Measurements from ENCODE around the gene OAS3. TPM values are rescaled to one million over a fixed set of nuclear protein-coding genes. Genes with fewer than 3 reads are reported as not detected.
"Not testable (repeated sequence)": the region's sequence is repeated elsewhere in the genome, so short reads cannot be mapped to it uniquely, and the experiment has no call there.

Gene OAS3
- total and polyA plus RNA-seq, 4 experiments from 2014 or later = 14.4 to 31.3 (median 21.4) TPM

GRCh38 chr12:112919121-112919520 lies 19.2 kb upstream of the OAS3 start:
- DNase-seq = no peak
- Mint-ChIP-seq H3K27ac (no peak overlapping the region), H3K4me3 (no peak overlapping the region), H3K9me3 (peaks cover 0 to 7% (median 3%) of the 10 kb centered on the region in 8 donors), H3K4me1 (peaks cover 8 to 12% (median 9%) of the 10 kb centered on the region in 4 donors), H3K27me3 (no peaks in the 10 kb centered on the region), H3K36me3 (peaks cover 79% of the 10 kb centered on the region in 2 donors)
- ChIA-PET CTCF (ENCODE audit: partially characterized antibody) (interaction anchor here (1.8 to 2.2 kb wide), 2 partner anchors 19 to 74 kb away, joined by 6 to 7 read pairs; no protein-coding TSS in a partner anchor), POLR2A (ENCODE audit: partially characterized antibody) (interaction anchor here (0.7 kb wide), 1 partner anchor 19 kb away, joined by 3 read pairs; no protein-coding TSS in a partner anchor)
- intact Hi-C loops (cut with micrococcal nuclease) = no loop called here
- Histone ChIP-seq H3K27me3 (ENCODE audit: insufficient read depth, low read length) (no peaks in the 10 kb centered on the region), H3K4me1 (ENCODE audit: insufficient read depth, low read length) (no peaks in the 10 kb centered on the region), H3K4me3 (ENCODE audit: low read length in 2 of 2) (no peak overlapping the region), H3K27ac (ENCODE audit: low read depth, low read length) (no peak overlapping the region), H3K9me3 (ENCODE audit: control insufficient read depth in 1 of 2, low read length in 2 of 2) (no peaks in the 10 kb centered on the region), H3K36me3 (ENCODE audit: insufficient read depth, low read length) (peaks cover 47% of the 10 kb centered on the region)

GRCh38 chr12:112924986-112925385 lies 13.3 kb upstream of the OAS3 start:
- H3K27me3 ChIP-seq (ENCODE audit: insufficient read depth, low read length) = no peaks in the 10 kb centered on the region
- Mint-ChIP-seq H3K9me3 (peaks cover 0 to 8% (median 3%) of the 10 kb centered on the region in 8 donors), H3K4me1 (peaks cover 0 to 3% (median 0%) of the 10 kb centered on the region in 4 donors), H3K4me3 (no peak overlapping the region), H3K27ac (peak overlapping the region in 1 of 7 donors; percentile 69), H3K36me3 (peaks cover 26 to 60% of the 10 kb centered on the region in 2 donors), H3K27me3 (no peaks in the 10 kb centered on the region)
- DNase-seq = no peak
- ChIA-PET POLR2A (ENCODE audit: partially characterized antibody) (interaction anchor here (1.1 kb wide), 1 partner anchor 54 kb away, joined by 3 read pairs; the partner anchor contains the start of gene OAS2), CTCF (ENCODE audit: partially characterized antibody) (interaction anchor here (1.2 to 1.5 kb wide), 2 partner anchors 25 to 68 kb away, joined by 3 to 6 read pairs; no protein-coding TSS in a partner anchor)
- H3K36me3 ChIP-seq (ENCODE audit: insufficient read depth, low read length) = peaks cover 12% of the 10 kb centered on the region
- no peaks in the 10 kb centered on the region for H3K9me3 ChIP-seq (ENCODE audit: control insufficient read depth in 1 of 2, low read length in 2 of 2)
- intact Hi-C loops (cut with micrococcal nuclease) = no loop called here
- H3K4me1 ChIP-seq (ENCODE audit: insufficient read depth, low read length) = no peaks in the 10 kb centered on the region
- no peak overlapping the region for H3K27ac ChIP-seq (ENCODE audit: low read depth, low read length)
- no peak overlapping the region for H3K4me3 ChIP-seq (ENCODE audit: low read length in 2 of 2)

GRCh38 chr12:112926416-112927033 lies 11.7 kb upstream of the OAS3 start:
- POLR2A ChIA-PET (ENCODE audit: partially characterized antibody); intact Hi-C loops (cut with micrococcal nuclease); H3K9me3 Mint-ChIP-seq; H3K4me3 Mint-ChIP-seq; H3K27me3 Mint-ChIP-seq; H3K4me1 ChIP-seq (ENCODE audit: insufficient read depth, low read length); H3K36me3 ChIP-seq (ENCODE audit: insufficient read depth, low read length); H3K9me3 ChIP-seq (ENCODE audit: control insufficient read depth in 1 of 2, low read length in 2 of 2); DNase-seq; H3K4me3 ChIP-seq (ENCODE audit: low read length in 2 of 2); CTCF ChIA-PET (ENCODE audit: partially characterized antibody); H3K27ac ChIP-seq (ENCODE audit: low read depth, low read length); H3K27me3 ChIP-seq (ENCODE audit: insufficient read depth, low read length); H3K4me1 Mint-ChIP-seq: not testable (repeated sequence)
- Mint-ChIP-seq H3K36me3 (peaks cover 13 to 61% of the 10 kb centered on the region in 2 donors), H3K27ac (peak overlapping the region in 2 of 7 donors; percentile 10 to 28)

DNA sequence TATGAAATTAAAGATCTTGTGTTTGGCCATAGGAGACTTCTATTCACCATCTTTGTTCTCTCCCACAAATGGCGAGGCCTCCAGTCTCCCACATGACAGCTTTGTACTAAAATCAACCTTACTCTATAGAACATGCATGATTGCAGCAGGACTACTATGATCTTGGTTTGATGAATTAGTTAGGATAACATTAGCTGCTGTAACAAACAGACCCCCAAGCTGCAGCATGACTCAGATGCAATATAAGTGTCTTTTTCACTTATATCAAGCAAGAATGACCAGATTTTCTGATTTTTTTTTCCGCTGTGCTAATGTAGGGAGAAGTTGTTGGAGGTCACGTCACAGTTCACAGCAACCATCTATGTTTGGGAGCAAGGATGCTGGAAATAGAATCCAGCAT lies 10.8 kb upstream of the OAS3 start:
- Mint-ChIP-seq H3K27me3 (no peaks in the 10 kb centered on the region), H3K36me3 (peaks cover 5 to 58% of the 10 kb centered on the region in 2 donors), H3K9me3 (peaks cover 0 to 8% (median 3%) of the 10 kb centered on the region in 8 donors), H3K4me1 (peaks cover 0 to 3% (median 0%) of the 10 kb centered on the region in 4 donors), H3K27ac (no peak overlapping the region), H3K4me3 (no peak overlapping the region)
- ChIA-PET POLR2A (ENCODE audit: partially characterized antibody) (interaction anchor here (0.7 to 1.6 kb wide), 2 partner anchors 12 to 19 kb away, joined by 3 to 4 read pairs; no protein-coding TSS in a partner anchor), CTCF (ENCODE audit: partially characterized antibody) (interaction anchor here (0.8 kb wide), 1 partner anchor 65 kb away, joined by 3 read pairs; no protein-coding TSS in a partner anchor)
- no peaks in the 10 kb centered on the region for H3K9me3 ChIP-seq (ENCODE audit: control insufficient read depth in 1 of 2, low read length in 2 of 2)
- no peaks in the 10 kb centered on the region for H3K36me3 ChIP-seq (ENCODE audit: insufficient read depth, low read length)
- H3K27me3 ChIP-seq (ENCODE audit: insufficient read depth, low read length) = no peaks in the 10 kb centered on the region
- no peak for DNase-seq
- no peaks in the 10 kb centered on the region for H3K4me1 ChIP-seq (ENCODE audit: insufficient read depth, low read length)
- no peak overlapping the region for H3K27ac ChIP-seq (ENCODE audit: low read depth, low read length)
- H3K4me3 ChIP-seq (ENCODE audit: low read length in 2 of 2) = no peak overlapping the region
- intact Hi-C loops (cut with micrococcal nuclease) = no loop called here

- Mint-ChIP-seq H3K27me3 (no peaks in the 10 kb centered on the region), H3K9me3 (peaks cover 0 to 8% (median 3%) of the 10 kb centered on the region in 8 donors), H3K4me1 (peaks cover 0 to 3% (median under 1%) of the 10 kb centered on the region in 4 donors), H3K36me3 (peaks cover 4 to 54% of the 10 kb centered on the region in 2 donors), H3K27ac (peak overlapping the region in 1 of 7 donors; percentile 17), H3K4me3 (no peak overlapping the region)
- H3K27me3 ChIP-seq (ENCODE audit: insufficient read depth, low read length) = no peaks in the 10 kb centered on the region
- POLR2A ChIA-PET (ENCODE audit: partially characterized antibody) = interaction anchor here (0.7 to 1.6 kb wide), 3 partner anchors 12 to 21 kb away, joined by 3 to 5 read pairs (median 4); partner anchors contain the start of gene OAS1
- CTCF ChIA-PET (ENCODE audit: partially characterized antibody) = interaction anchor here (0.8 kb wide), 1 partner anchor 65 kb away, joined by 3 read pairs; no protein-coding TSS in a partner anchor
- no peaks in the 10 kb centered on the region for H3K9me3 ChIP-seq (ENCODE audit: control insufficient read depth in 1 of 2, low read length in 2 of 2)
- intact Hi-C loops (cut with micrococcal nuclease) = no loop called here
- H3K4me1 ChIP-seq (ENCODE audit: insufficient read depth, low read length) = no peaks in the 10 kb centered on the region
- no peak overlapping the region for H3K27ac ChIP-seq (ENCODE audit: low read depth, low read length)
- H3K36me3 ChIP-seq (ENCODE audit: insufficient read depth, low read length) = no peaks in the 10 kb centered on the region
- DNase-seq = no peak
- H3K4me3 ChIP-seq (ENCODE audit: low read length in 2 of 2) = no peak overlapping the region
Observed at GRCh38 chr12:112927925-112928324, 10.3 kb upstream of the OAS3 start.

- H3K27ac Mint-ChIP-seq = peak overlapping the region in 1 of 7 donors; percentile 58
- no peak overlapping the region for H3K4me3 Mint-ChIP-seq
- H3K27me3 ChIP-seq (ENCODE audit: insufficient read depth, low read length) = no peaks in the 10 kb centered on the region
- H3K36me3 ChIP-seq (ENCODE audit: insufficient read depth, low read length) = no peaks in the 10 kb centered on the region
- H3K36me3 Mint-ChIP-seq = peaks cover 3 to 46% of the 10 kb centered on the region in 2 donors
- no peak overlapping the region for H3K27ac ChIP-seq (ENCODE audit: low read depth, low read length)
- intact Hi-C loops (cut with micrococcal nuclease) = no loop called here
- no peaks in the 10 kb centered on the region for H3K27me3 Mint-ChIP-seq
- peaks cover 0 to 8% (median 3%) of the 10 kb centered on the region in 8 donors for H3K9me3 Mint-ChIP-seq
- H3K9me3 ChIP-seq (ENCODE audit: control insufficient read depth in 1 of 2, low read length in 2 of 2) = no peaks in the 10 kb centered on the region
- H3K4me1 Mint-ChIP-seq = peaks cover 0 to 3% (median 1%) of the 10 kb centered on the region in 4 donors
- CTCF ChIA-PET (ENCODE audit: partially characterized antibody) = no interaction called here
- no peak for DNase-seq
- no peak overlapping the region for H3K4me3 ChIP-seq (ENCODE audit: low read length in 2 of 2)
- POLR2A ChIA-PET (ENCODE audit: partially characterized antibody) = interaction anchor here (1.1 to 1.6 kb wide), 2 partner anchors 11 to 22 kb away, joined by 4 to 5 read pairs; partner anchors contain the start of gene OAS1
- H3K4me1 ChIP-seq (ENCODE audit: insufficient read depth, low read length) = no peaks in the 10 kb centered on the region
Observed at GRCh38 chr12:112928978-112929377, 9.3 kb upstream of the OAS3 start.

GRCh38 chr12:112929715-112930114 lies 8.6 kb upstream of the OAS3 start:
- ChIA-PET POLR2A (ENCODE audit: partially characterized antibody) (no interaction called here), CTCF (ENCODE audit: partially characterized antibody) (interaction anchor here (3.1 kb wide), 1 partner anchor 29 kb away, joined by 13 read pairs; no protein-coding TSS in a partner anchor)
- H3K9me3 ChIP-seq (ENCODE audit: control insufficient read depth in 1 of 2, low read length in 2 of 2) = no peaks in the 10 kb centered on the region
- Mint-ChIP-seq H3K27ac (no peak overlapping the region), H3K27me3 (no peaks in the 10 kb centered on the region), H3K36me3 (peaks cover 0 to 39% of the 10 kb centered on the region in 2 donors), H3K4me3 (no peak overlapping the region), H3K9me3 (peaks cover 0 to 8% (median 3%) of the 10 kb centered on the region in 8 donors), H3K4me1 (peaks cover 0 to 5% (median 4%) of the 10 kb centered on the region in 4 donors)
- H3K4me1 ChIP-seq (ENCODE audit: insufficient read depth, low read length) = no peaks in the 10 kb centered on the region
- H3K4me3 ChIP-seq (ENCODE audit: low read length in 2 of 2) = no peak overlapping the region
- no peaks in the 10 kb centered on the region for H3K27me3 ChIP-seq (ENCODE audit: insufficient read depth, low read length)
- DNase-seq = no peak
- no peaks in the 10 kb centered on the region for H3K36me3 ChIP-seq (ENCODE audit: insufficient read depth, low read length)
- intact Hi-C loops (cut with micrococcal nuclease) = no loop called here
- no peak overlapping the region for H3K27ac ChIP-seq (ENCODE audit: low read depth, low read length)
